HepG2 (cell line): ENCODE measurements around the gene SLC38A1.

Experiments
- CAMTA2 ChIP-seq: sonication (generic); formaldehyde crosslinking; IDR thresholded peaks from 2 replicates; pipeline ENCODE4 v1.4.0; 2020; ENCODE audit warnings: mild to moderate bottlenecking, missing genetic modification reagents, borderline replicate concordance
- CREB1 ChIP-seq, 2 experiments: fragments of 450-650 bp in 1 of 2; IDR thresholded peaks; 2 replicates each; pipeline ENCODE4 v1.6.1; 2016 to 2017; ENCODE audit warnings: control low read depth in 1 of 2, mild to moderate bottlenecking in 1 of 2, missing compliant biosample characterization in 1 of 2, missing genetic modification characterization in 1 of 2
- EZH2 ChIP-seq: conservative IDR thresholded peaks from 2 replicates; pipeline ENCODE4 v1.6.1; 2012; ENCODE audit warnings: mild to moderate bottlenecking, low read depth, low read length, moderate library complexity
- MXI1 ChIP-seq: IDR thresholded peaks from 3 replicates; pipeline ENCODE4 v1.6.1; 2012; ENCODE audit warnings: low read depth, low read length, inconsistent platforms, borderline replicate concordance
- MYC ChIP-seq: sonication (generic); formaldehyde crosslinking; IDR thresholded peaks from 2 replicates; pipeline ENCODE4 v1.9.0; 2021; ENCODE audit warnings: missing genetic modification reagents, borderline replicate concordance
- POLR2AphosphoS5 ChIP-seq: IDR thresholded peaks from 2 replicates; pipeline ENCODE4 v1.6.1; 2012; ENCODE audit warnings: low read depth, low read length
- PRMT3 ChIP-seq: sonication (generic); formaldehyde crosslinking; IDR thresholded peaks from 2 replicates; pipeline ENCODE4 v1.8.1; 2022; ENCODE audit warnings: low read depth, mild to moderate bottlenecking, moderate library complexity, missing genetic modification reagents, borderline replicate concordance
- RAD21 ChIP-seq: fragments of 450-650 bp; formaldehyde crosslinking; IDR thresholded peaks from 2 replicates; pipeline ENCODE4 v1.5.0; 2020; ENCODE audit warnings: mild to moderate bottlenecking
- YY1 ChIP-seq: IDR thresholded peaks from 2 replicates; pipeline ENCODE4 v1.6.1; 2011; ENCODE audit warnings: low read length, low read depth, moderate library complexity, mild to moderate bottlenecking; ENCODE audit not compliant: insufficient read depth, insufficient replicate concordance
- TF ChIP-seq, protein P1 (sequence below), 2 experiments: IDR thresholded peaks; 2 replicates each; pipeline ENCODE4 v1.6.1; 2011 to 2012; ENCODE audit warnings: low read length in 2 of 2, borderline replicate concordance in 1 of 2, low read depth in 1 of 2, mild to moderate bottlenecking in 1 of 2, moderate library complexity in 1 of 2
- TF ChIP-seq, protein P2 (sequence below): sonication (generic); formaldehyde crosslinking; conservative IDR thresholded peaks from 2 replicates; pipeline ENCODE4 v1.4.0; 2020; ENCODE audit warnings: missing genetic modification reagents
- TF ChIP-seq, protein P3 (sequence below): sonication (generic); formaldehyde crosslinking; IDR thresholded peaks from 2 replicates; pipeline ENCODE4 v1.5.0; 2020; ENCODE audit warnings: mild to moderate bottlenecking, missing genetic modification reagents, moderate library complexity
- TF ChIP-seq, protein P4 (sequence below): sonication (generic); formaldehyde crosslinking; IDR thresholded peaks from 2 replicates; pipeline ENCODE4 v1.4.0; 2020; ENCODE audit warnings: missing genetic modification reagents, borderline replicate concordance

DNA sequence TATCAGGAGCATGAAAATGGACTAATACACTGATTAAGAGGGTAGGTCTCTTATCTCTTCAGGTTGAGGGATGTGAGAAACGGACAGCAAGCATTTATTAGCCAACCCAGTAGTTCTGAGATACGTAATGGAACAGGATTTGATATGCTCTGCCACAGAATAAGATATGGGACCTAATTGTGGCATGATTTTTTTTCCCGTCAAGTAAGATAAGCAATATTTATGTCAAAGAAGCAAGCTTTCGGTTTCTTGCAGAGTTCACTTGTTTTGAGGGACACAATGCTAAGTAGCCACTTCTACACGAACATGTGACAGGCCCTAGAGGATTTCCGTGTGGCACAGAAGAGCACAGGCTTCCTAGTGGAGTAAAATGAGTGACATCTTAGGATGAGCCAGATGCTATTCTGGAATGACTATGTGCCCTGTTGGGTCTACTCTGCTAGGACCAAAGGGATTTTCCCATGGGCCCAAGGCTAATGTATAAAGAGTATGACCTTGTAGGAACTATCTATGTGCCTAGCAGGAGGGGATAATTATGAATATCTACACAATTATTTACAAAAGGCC is 57.9 kb downstream of the SLC38A1 start:
- TF ChIP-seq, protein P1, sequence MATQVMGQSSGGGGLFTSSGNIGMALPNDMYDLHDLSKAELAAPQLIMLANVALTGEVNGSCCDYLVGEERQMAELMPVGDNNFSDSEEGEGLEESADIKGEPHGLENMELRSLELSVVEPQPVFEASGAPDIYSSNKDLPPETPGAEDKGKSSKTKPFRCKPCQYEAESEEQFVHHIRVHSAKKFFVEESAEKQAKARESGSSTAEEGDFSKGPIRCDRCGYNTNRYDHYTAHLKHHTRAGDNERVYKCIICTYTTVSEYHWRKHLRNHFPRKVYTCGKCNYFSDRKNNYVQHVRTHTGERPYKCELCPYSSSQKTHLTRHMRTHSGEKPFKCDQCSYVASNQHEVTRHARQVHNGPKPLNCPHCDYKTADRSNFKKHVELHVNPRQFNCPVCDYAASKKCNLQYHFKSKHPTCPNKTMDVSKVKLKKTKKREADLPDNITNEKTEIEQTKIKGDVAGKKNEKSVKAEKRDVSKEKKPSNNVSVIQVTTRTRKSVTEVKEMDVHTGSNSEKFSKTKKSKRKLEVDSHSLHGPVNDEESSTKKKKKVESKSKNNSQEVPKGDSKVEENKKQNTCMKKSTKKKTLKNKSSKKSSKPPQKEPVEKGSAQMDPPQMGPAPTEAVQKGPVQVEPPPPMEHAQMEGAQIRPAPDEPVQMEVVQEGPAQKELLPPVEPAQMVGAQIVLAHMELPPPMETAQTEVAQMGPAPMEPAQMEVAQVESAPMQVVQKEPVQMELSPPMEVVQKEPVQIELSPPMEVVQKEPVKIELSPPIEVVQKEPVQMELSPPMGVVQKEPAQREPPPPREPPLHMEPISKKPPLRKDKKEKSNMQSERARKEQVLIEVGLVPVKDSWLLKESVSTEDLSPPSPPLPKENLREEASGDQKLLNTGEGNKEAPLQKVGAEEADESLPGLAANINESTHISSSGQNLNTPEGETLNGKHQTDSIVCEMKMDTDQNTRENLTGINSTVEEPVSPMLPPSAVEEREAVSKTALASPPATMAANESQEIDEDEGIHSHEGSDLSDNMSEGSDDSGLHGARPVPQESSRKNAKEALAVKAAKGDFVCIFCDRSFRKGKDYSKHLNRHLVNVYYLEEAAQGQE (IDR thresholded peaks at IDR 0.05; ENCODE audit: borderline replicate concordance in 1 of 2, low read depth in 1 of 2, low read length in 2 of 2): no peak
- TF ChIP-seq MXI1 (no peak), RAD21 (no peak), YY1 (no peak), CREB1 (IDR thresholded peaks at IDR 0.05) (no peak), CREB1 (CRISPR knock-in tag; IDR thresholded peaks at IDR 0.05) (no peak), EZH2 (no peak), POLR2AphosphoS5 (no peak), PRMT3 (CRISPR knock-in tag) (no peak), MYC (CRISPR knock-in tag) (no peak), CAMTA2 (CRISPR knock-in tag) (no peak)
- TF ChIP-seq, protein P2, sequence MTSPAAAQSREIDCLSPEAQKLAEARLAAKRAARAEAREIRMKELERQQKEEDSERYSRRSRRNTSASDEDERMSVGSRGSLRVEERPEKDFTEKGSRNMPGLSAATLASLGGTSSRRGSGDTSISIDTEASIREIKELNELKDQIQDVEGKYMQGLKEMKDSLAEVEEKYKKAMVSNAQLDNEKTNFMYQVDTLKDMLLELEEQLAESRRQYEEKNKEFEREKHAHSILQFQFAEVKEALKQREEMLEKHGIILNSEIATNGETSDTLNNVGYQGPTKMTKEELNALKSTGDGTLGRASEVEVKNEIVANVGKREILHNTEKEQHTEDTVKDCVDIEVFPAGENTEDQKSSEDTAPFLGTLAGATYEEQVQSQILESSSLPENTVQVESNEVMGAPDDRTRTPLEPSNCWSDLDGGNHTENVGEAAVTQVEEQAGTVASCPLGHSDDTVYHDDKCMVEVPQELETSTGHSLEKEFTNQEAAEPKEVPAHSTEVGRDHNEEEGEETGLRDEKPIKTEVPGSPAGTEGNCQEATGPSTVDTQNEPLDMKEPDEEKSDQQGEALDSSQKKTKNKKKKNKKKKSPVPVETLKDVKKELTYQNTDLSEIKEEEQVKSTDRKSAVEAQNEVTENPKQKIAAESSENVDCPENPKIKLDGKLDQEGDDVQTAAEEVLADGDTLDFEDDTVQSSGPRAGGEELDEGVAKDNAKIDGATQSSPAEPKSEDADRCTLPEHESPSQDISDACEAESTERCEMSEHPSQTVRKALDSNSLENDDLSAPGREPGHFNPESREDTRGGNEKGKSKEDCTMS (CRISPR knock-in tag): no peak
- TF ChIP-seq, protein P3, sequence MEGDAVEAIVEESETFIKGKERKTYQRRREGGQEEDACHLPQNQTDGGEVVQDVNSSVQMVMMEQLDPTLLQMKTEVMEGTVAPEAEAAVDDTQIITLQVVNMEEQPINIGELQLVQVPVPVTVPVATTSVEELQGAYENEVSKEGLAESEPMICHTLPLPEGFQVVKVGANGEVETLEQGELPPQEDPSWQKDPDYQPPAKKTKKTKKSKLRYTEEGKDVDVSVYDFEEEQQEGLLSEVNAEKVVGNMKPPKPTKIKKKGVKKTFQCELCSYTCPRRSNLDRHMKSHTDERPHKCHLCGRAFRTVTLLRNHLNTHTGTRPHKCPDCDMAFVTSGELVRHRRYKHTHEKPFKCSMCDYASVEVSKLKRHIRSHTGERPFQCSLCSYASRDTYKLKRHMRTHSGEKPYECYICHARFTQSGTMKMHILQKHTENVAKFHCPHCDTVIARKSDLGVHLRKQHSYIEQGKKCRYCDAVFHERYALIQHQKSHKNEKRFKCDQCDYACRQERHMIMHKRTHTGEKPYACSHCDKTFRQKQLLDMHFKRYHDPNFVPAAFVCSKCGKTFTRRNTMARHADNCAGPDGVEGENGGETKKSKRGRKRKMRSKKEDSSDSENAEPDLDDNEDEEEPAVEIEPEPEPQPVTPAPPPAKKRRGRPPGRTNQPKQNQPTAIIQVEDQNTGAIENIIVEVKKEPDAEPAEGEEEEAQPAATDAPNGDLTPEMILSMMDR (CRISPR knock-in tag): no peak
- TF ChIP-seq, protein P4, sequence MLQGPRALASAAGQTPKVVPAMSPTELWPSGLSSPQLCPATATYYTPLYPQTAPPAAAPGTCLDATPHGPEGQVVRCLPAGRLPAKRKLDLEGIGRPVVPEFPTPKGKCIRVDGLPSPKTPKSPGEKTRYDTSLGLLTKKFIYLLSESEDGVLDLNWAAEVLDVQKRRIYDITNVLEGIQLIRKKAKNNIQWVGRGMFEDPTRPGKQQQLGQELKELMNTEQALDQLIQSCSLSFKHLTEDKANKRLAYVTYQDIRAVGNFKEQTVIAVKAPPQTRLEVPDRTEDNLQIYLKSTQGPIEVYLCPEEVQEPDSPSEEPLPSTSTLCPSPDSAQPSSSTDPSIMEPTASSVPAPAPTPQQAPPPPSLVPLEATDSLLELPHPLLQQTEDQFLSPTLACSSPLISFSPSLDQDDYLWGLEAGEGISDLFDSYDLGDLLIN: no peak
